ENCODE data around the gene CT55.

GRCh38 chrX:135191838-135192237, 20.6 kb upstream of the CT55 start:
- TF ChIP-seq, protein P1, sequence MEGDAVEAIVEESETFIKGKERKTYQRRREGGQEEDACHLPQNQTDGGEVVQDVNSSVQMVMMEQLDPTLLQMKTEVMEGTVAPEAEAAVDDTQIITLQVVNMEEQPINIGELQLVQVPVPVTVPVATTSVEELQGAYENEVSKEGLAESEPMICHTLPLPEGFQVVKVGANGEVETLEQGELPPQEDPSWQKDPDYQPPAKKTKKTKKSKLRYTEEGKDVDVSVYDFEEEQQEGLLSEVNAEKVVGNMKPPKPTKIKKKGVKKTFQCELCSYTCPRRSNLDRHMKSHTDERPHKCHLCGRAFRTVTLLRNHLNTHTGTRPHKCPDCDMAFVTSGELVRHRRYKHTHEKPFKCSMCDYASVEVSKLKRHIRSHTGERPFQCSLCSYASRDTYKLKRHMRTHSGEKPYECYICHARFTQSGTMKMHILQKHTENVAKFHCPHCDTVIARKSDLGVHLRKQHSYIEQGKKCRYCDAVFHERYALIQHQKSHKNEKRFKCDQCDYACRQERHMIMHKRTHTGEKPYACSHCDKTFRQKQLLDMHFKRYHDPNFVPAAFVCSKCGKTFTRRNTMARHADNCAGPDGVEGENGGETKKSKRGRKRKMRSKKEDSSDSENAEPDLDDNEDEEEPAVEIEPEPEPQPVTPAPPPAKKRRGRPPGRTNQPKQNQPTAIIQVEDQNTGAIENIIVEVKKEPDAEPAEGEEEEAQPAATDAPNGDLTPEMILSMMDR (conservative IDR thresholded peaks at IDR 0.05), result no peak
- TF ChIP-seq EZH2 (IDR thresholded peaks at IDR 0.05; ENCODE audit: low read depth), result no peak
